GM20000 (cell line): ENCODE measurements around the gene GLMN.
"Not testable (repeated sequence)": the region's sequence is repeated elsewhere in the genome, so short reads cannot be mapped to it uniquely, and the experiment has no call there.

Source experiments
- DNase-seq: peaks from one replicate; pipeline ENCODE4 v3.0.0; 2012; ENCODE audit warnings: low spot score
- CTCF ChIP-seq: IDR thresholded peaks from 2 replicates; pipeline ENCODE4 v1.5.1; 2012; ENCODE audit warnings: mild to moderate bottlenecking, control low read depth; ENCODE audit errors: extremely low read depth, missing control alignments

Gene GLMN

GRCh38 chr1:92262516-92262915, 36.3 kb downstream of the GLMN start:
- no peak for DNase-seq
- TF ChIP-seq CTCF = no peak

GRCh38 chr1:92259350-92259749, 39.4 kb downstream of the GLMN start:
- no peak for TF ChIP-seq CTCF
- DNase-seq = no peak

GRCh38 chr1:92254714-92255113, 44.1 kb downstream of the GLMN start:
- not testable (repeated sequence) for DNase-seq

- no peak for DNase-seq
These were observed 54.4 kb downstream of the GLMN start for GRCh38 chr1:92244376-92244775.

GRCh38 chr1:92240034-92240433, 58.8 kb downstream of the GLMN start:
- no peak for TF ChIP-seq CTCF
- no peak for DNase-seq

More at GRCh38 chr1:92244376-92244775, 54.4 kb downstream of the GLMN start:
- no peak for TF ChIP-seq CTCF

- TF ChIP-seq CTCF = no peak
- no peak for DNase-seq
These were observed 68.1 kb downstream of the GLMN start for GRCh38 chr1:92230736-92231135.

GRCh38 chr1:92228401-92228800, 70.4 kb downstream of the GLMN start:
- TF ChIP-seq CTCF = no peak
- DNase-seq = no peak

GRCh38 chr1:92219028-92219427, 79.8 kb downstream of the GLMN start:
- no peak for TF ChIP-seq CTCF

More at GRCh38 chr1:92219028-92219427, 79.8 kb downstream of the GLMN start:
- DNase-seq = no peak
